ENCODE measurements around the gene BOLL.
"Not testable (repeated sequence)": the region's sequence is repeated elsewhere in the genome, so short reads cannot be mapped to it uniquely, and the experiment has no call there.

Gene BOLL

GRCh38 chr2:197784956-197785941, at the start of gene BOLL:
Gene BOLL (minus strand): TSS chr2:197785319. CDS start chr2:197781850, 3,469 bp downstream.
- Mint-ChIP-seq H3K27ac (peak within 1 kb of the TSS; percentile 46), H3K27me3 (peaks cover 16% of the 10 kb centered on the region), H3K4me3 (peak within 1 kb of the TSS; percentile 78), H3K36me3 (no peaks in the 10 kb centered on the region), H3K9me3 (ENCODE audit: low read depth) (no peaks in the 10 kb centered on the region), H3K4me1 (ENCODE audit: low read depth) (peaks cover 2% of the 10 kb centered on the region)

GRCh38 chr2:197834771-197835170, 49.7 kb upstream of the BOLL start:
- H3K9me3 Mint-ChIP-seq (ENCODE audit: low read depth); H3K27ac Mint-ChIP-seq; H3K4me3 Mint-ChIP-seq; H3K27me3 Mint-ChIP-seq; H3K36me3 Mint-ChIP-seq: not testable (repeated sequence)
- peaks cover 33% of the 10 kb centered on the region for H3K4me1 Mint-ChIP-seq (ENCODE audit: low read depth)

GRCh38 chr2:197828464-197829135, 43.5 kb upstream of the BOLL start:
- Mint-ChIP-seq H3K4me3 (no peak overlapping the region), H3K27me3 (no peaks in the 10 kb centered on the region), H3K9me3 (ENCODE audit: low read depth) (peaks cover 7% of the 10 kb centered on the region), H3K27ac (no peak overlapping the region), H3K4me1 (ENCODE audit: low read depth) (no peaks in the 10 kb centered on the region), H3K36me3 (peaks cover 9% of the 10 kb centered on the region)

- H3K36me3 Mint-ChIP-seq, result peaks cover 9% of the 10 kb centered on the region
- H3K27me3 Mint-ChIP-seq, result no peaks in the 10 kb centered on the region
- H3K9me3 Mint-ChIP-seq (ENCODE audit: low read depth), result peaks cover 7% of the 10 kb centered on the region
- no peak overlapping the region for H3K27ac Mint-ChIP-seq
- H3K4me3 Mint-ChIP-seq, result no peak overlapping the region
- H3K4me1 Mint-ChIP-seq (ENCODE audit: low read depth), result no peaks in the 10 kb centered on the region
Observed at GRCh38 chr2:197827618-197828017, 42.5 kb upstream of the BOLL start.

GRCh38 chr2:197822333-197822732, 37.2 kb upstream of the BOLL start:
- no peak overlapping the region for H3K27ac Mint-ChIP-seq
- no peaks in the 10 kb centered on the region for H3K27me3 Mint-ChIP-seq
- H3K4me1 Mint-ChIP-seq (ENCODE audit: low read depth), result peaks cover 11% of the 10 kb centered on the region
- H3K4me3 Mint-ChIP-seq, result no peak overlapping the region
- peaks cover 7% of the 10 kb centered on the region for H3K36me3 Mint-ChIP-seq
- H3K9me3 Mint-ChIP-seq (ENCODE audit: low read depth), result no peaks in the 10 kb centered on the region

- peaks cover 5% of the 10 kb centered on the region for H3K36me3 Mint-ChIP-seq
- H3K27ac Mint-ChIP-seq, result no peak overlapping the region
- H3K4me1 Mint-ChIP-seq (ENCODE audit: low read depth), result peaks cover 12% of the 10 kb centered on the region
- no peak overlapping the region for H3K4me3 Mint-ChIP-seq
- H3K9me3 Mint-ChIP-seq (ENCODE audit: low read depth), result no peaks in the 10 kb centered on the region
- no peaks in the 10 kb centered on the region for H3K27me3 Mint-ChIP-seq
Observed at GRCh38 chr2:197821550-197822289, 36.6 kb upstream of the BOLL start.

GRCh38 chr2:197814526-197814925, 29.4 kb upstream of the BOLL start:
- peaks cover 8% of the 10 kb centered on the region for H3K36me3 Mint-ChIP-seq
- H3K27ac Mint-ChIP-seq, result peak overlapping the region; percentile 2
- H3K9me3 Mint-ChIP-seq (ENCODE audit: low read depth), result no peaks in the 10 kb centered on the region
- H3K27me3 Mint-ChIP-seq, result no peaks in the 10 kb centered on the region
- H3K4me1 Mint-ChIP-seq (ENCODE audit: low read depth), result peaks cover 29% of the 10 kb centered on the region
- no peak overlapping the region for H3K4me3 Mint-ChIP-seq

GRCh38 chr2:197813093-197813787, 28.1 kb upstream of the BOLL start:
- no peaks in the 10 kb centered on the region for H3K27me3 Mint-ChIP-seq
- H3K4me3 Mint-ChIP-seq, result no peak overlapping the region
- no peak overlapping the region for H3K27ac Mint-ChIP-seq
- peaks cover 34% of the 10 kb centered on the region for H3K4me1 Mint-ChIP-seq (ENCODE audit: low read depth)
- peaks cover 8% of the 10 kb centered on the region for H3K36me3 Mint-ChIP-seq
- no peaks in the 10 kb centered on the region for H3K9me3 Mint-ChIP-seq (ENCODE audit: low read depth)

GRCh38 chr2:197810491-197810890, 25.4 kb upstream of the BOLL start:
- Mint-ChIP-seq H3K36me3 (peaks cover 6% of the 10 kb centered on the region), H3K27me3 (no peaks in the 10 kb centered on the region), H3K4me3 (no peak overlapping the region), H3K9me3 (ENCODE audit: low read depth) (no peaks in the 10 kb centered on the region), H3K27ac (no peak overlapping the region), H3K4me1 (ENCODE audit: low read depth) (peaks cover 54% of the 10 kb centered on the region)

- H3K36me3 Mint-ChIP-seq, result peaks cover 5% of the 10 kb centered on the region
- no peaks in the 10 kb centered on the region for H3K9me3 Mint-ChIP-seq (ENCODE audit: low read depth)
- no peaks in the 10 kb centered on the region for H3K27me3 Mint-ChIP-seq
- no peak overlapping the region for H3K27ac Mint-ChIP-seq
- no peak overlapping the region for H3K4me3 Mint-ChIP-seq
- H3K4me1 Mint-ChIP-seq (ENCODE audit: low read depth), result peaks cover 55% of the 10 kb centered on the region
Observed at GRCh38 chr2:197810016-197810415, 24.9 kb upstream of the BOLL start.

- peaks cover 3% of the 10 kb centered on the region for H3K36me3 Mint-ChIP-seq
- peak overlapping the region; percentile 70 for H3K27ac Mint-ChIP-seq
- H3K9me3 Mint-ChIP-seq (ENCODE audit: low read depth), result no peaks in the 10 kb centered on the region
- H3K27me3 Mint-ChIP-seq, result no peaks in the 10 kb centered on the region
- H3K4me1 Mint-ChIP-seq (ENCODE audit: low read depth), result peaks cover 50% of the 10 kb centered on the region
- peak overlapping the region; percentile 27 for H3K4me3 Mint-ChIP-seq
Observed at GRCh38 chr2:197809064-197809463, 23.9 kb upstream of the BOLL start.

- H3K4me3 Mint-ChIP-seq, result peak overlapping the region; percentile 87
- H3K27ac Mint-ChIP-seq, result peak overlapping the region; percentile 43
- no peaks in the 10 kb centered on the region for H3K36me3 Mint-ChIP-seq
- no peaks in the 10 kb centered on the region for H3K9me3 Mint-ChIP-seq (ENCODE audit: low read depth)
- H3K4me1 Mint-ChIP-seq (ENCODE audit: low read depth), result peaks cover 57% of the 10 kb centered on the region
- peaks cover under 1% of the 10 kb centered on the region for H3K27me3 Mint-ChIP-seq
Observed at GRCh38 chr2:197805715-197806633, 20.9 kb upstream of the BOLL start.

GRCh38 chr2:197804758-197805714, 19.9 kb upstream of the BOLL start:
- no peaks in the 10 kb centered on the region for H3K36me3 Mint-ChIP-seq
- H3K4me1 Mint-ChIP-seq (ENCODE audit: low read depth), result peaks cover 50% of the 10 kb centered on the region
- H3K27ac Mint-ChIP-seq, result peak overlapping the region; percentile 54

More at GRCh38 chr2:197804758-197805714, 19.9 kb upstream of the BOLL start:
- Mint-ChIP-seq H3K27me3 (peaks cover 4% of the 10 kb centered on the region), H3K4me3 (peak overlapping the region; percentile 92), H3K9me3 (ENCODE audit: low read depth) (no peaks in the 10 kb centered on the region)

Measured in activated naive CD8-positive, alpha-beta T cell (primary cell).